ENCODE measurements around the gene QSOX2.

Gene QSOX2

DNA sequence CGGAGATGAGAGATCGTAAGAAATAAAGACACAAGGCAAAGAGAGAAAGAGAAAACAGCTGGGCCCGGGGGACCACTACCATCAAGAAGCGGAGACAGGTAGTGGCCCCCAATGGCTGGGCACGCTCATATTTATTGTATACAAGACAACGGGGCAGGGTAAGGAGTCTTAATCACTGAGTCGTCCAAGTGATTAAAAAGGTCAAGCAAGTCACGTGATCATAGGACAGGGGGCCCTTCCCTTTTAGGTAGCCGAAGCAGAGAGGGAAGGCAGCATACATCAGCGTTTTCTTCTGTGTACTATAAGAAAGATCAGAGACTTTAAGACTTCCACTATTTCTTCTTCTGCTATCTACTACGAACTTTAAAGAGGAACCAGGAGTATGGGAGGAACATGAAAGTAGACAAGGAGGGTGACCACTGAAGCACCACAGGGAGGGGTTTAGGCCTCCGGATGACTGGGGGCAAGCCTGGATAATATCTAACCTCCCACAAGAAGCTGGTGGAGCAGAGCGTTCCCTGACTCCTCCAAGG lies 24.6 kb upstream of the QSOX2 start:
- Histone ChIP-seq H3K27ac (replicated peaks; ENCODE audit: low read length) (no peak overlapping the region), H3K18ac (ENCODE audit: low read length) (no peak overlapping the region), H2AK5ac (ENCODE audit: low read depth, low read length) (no peak overlapping the region), H2BK5ac (ENCODE audit: low read length) (no peak overlapping the region), H3K23ac (ENCODE audit: low read depth, low read length, poor library complexity) (no peak overlapping the region), H3K4ac (ENCODE audit: low read length) (no peak overlapping the region), H3K4me2 (ENCODE audit: insufficient read depth, low read length, poor library complexity, severe bottlenecking) (no peak overlapping the region), H3K4me3 (ENCODE audit: low read length in 2 of 2) (no peak overlapping the region), H4K8ac (ENCODE audit: low read depth, low read length) (no peak overlapping the region), H3K27me3 (ENCODE audit: control insufficient read depth in 3 of 3, insufficient read depth in 3 of 3, low read depth in 1 of 3, low read length in 3 of 3) (peaks cover 0 to 60% (median 0%) of the 10 kb centered on the region in 3 experiments), H3K36me3 (replicated peaks in 1 of 2; ENCODE audit: control insufficient read depth in 2 of 2, insufficient read depth in 2 of 2, low read length in 2 of 2) (no peaks in the 10 kb centered on the region), H2BK15ac (ENCODE audit: low read length) (no peak overlapping the region), H2BK120ac (ENCODE audit: low read depth, low read length) (no peak overlapping the region), H3K9me3 (replicated peaks in 1 of 2; ENCODE audit: control insufficient read depth in 2 of 2, insufficient read depth in 1 of 2, low read depth in 1 of 2, low read length in 2 of 2) (no peaks in the 10 kb centered on the region), H2AFZ (ENCODE audit: low read length) (no peak overlapping the region), H3K14ac (ENCODE audit: low read length) (no peak overlapping the region), H3K9ac (ENCODE audit: low read depth, low read length, poor library complexity) (no peak overlapping the region), H3K4me1 (ENCODE audit: control insufficient read depth in 2 of 2, insufficient read depth in 1 of 2, low read depth in 1 of 2, low read length in 2 of 2) (peaks cover 4 to 14% of the 10 kb centered on the region in 2 donors), H3K79me1 (ENCODE audit: low read depth, low read length) (no peaks in the 10 kb centered on the region), H4K91ac (ENCODE audit: low read depth, low read length, poor library complexity) (no peak overlapping the region), H2BK12ac (ENCODE audit: low read length) (no peak overlapping the region)
- WGBS, 2 donors (ENCODE audit: extremely low coverage in 2 of 2, insufficient read length in 2 of 2, insufficient replicate concordance in 1 of 2): no CpG with 5 or more reads among the region's 13 CpGs
- DNase-seq (ENCODE audit: low spot score): no peak

GRCh38 chr9:136268735-136269134 lies 23.1 kb upstream of the QSOX2 start:
- H3K36me3 ChIP-seq (replicated peaks in 1 of 2; ENCODE audit: control insufficient read depth in 2 of 2, insufficient read depth in 2 of 2, low read length in 2 of 2): no peaks in the 10 kb centered on the region
- H3K9me3 ChIP-seq (replicated peaks in 1 of 2; ENCODE audit: control insufficient read depth in 2 of 2, insufficient read depth in 1 of 2, low read depth in 1 of 2, low read length in 2 of 2): no peaks in the 10 kb centered on the region
- H3K27me3 ChIP-seq (ENCODE audit: control insufficient read depth in 3 of 3, insufficient read depth in 3 of 3, low read depth in 1 of 3, low read length in 3 of 3): peaks cover 0 to 60% (median 0%) of the 10 kb centered on the region in 3 experiments
- DNase-seq (ENCODE audit: low spot score): no peak
- H2AFZ ChIP-seq (ENCODE audit: low read length): peak overlapping the region; percentile 24
- no peak overlapping the region for H4K91ac ChIP-seq (ENCODE audit: low read depth, low read length, poor library complexity)
- no peak overlapping the region for H2BK5ac ChIP-seq (ENCODE audit: low read length)
- peaks cover 12 to 17% of the 10 kb centered on the region in 2 donors for H3K4me1 ChIP-seq (ENCODE audit: control insufficient read depth in 2 of 2, insufficient read depth in 1 of 2, low read depth in 1 of 2, low read length in 2 of 2)
- no peak overlapping the region for H3K14ac ChIP-seq (ENCODE audit: low read length)
- no peak overlapping the region for H3K18ac ChIP-seq (ENCODE audit: low read length)
- no peak overlapping the region for H3K4ac ChIP-seq (ENCODE audit: low read length)
- H4K8ac ChIP-seq (ENCODE audit: low read depth, low read length): no peak overlapping the region
- H3K79me1 ChIP-seq (ENCODE audit: low read depth, low read length): no peaks in the 10 kb centered on the region
- no peak overlapping the region for H3K23ac ChIP-seq (ENCODE audit: low read depth, low read length, poor library complexity)
- no peak overlapping the region for H2BK12ac ChIP-seq (ENCODE audit: low read length)
- H3K4me3 ChIP-seq (ENCODE audit: low read length in 2 of 2): no peak overlapping the region
- no peak overlapping the region for H3K9ac ChIP-seq (ENCODE audit: low read depth, low read length, poor library complexity)
- WGBS, 2 donors (ENCODE audit: extremely low coverage in 2 of 2, insufficient read length in 2 of 2, insufficient replicate concordance in 1 of 2): no CpG with 5 or more reads among the region's 6 CpGs
- peak overlapping the region; percentile 8 for H2AK5ac ChIP-seq (ENCODE audit: low read depth, low read length)
- no peak overlapping the region for H3K4me2 ChIP-seq (ENCODE audit: insufficient read depth, low read length, poor library complexity, severe bottlenecking)
- no peak overlapping the region for H2BK120ac ChIP-seq (ENCODE audit: low read depth, low read length)
- H2BK15ac ChIP-seq (ENCODE audit: low read length): no peak overlapping the region
- no peak overlapping the region for H3K27ac ChIP-seq (replicated peaks; ENCODE audit: low read length)

GRCh38 chr9:136268318-136268717 lies 22.7 kb upstream of the QSOX2 start:
- H3K4me1 ChIP-seq (ENCODE audit: control insufficient read depth in 2 of 2, insufficient read depth in 1 of 2, low read depth in 1 of 2, low read length in 2 of 2): peaks cover 16 to 21% of the 10 kb centered on the region in 2 donors
- H2BK120ac ChIP-seq (ENCODE audit: low read depth, low read length): no peak overlapping the region
- H3K79me1 ChIP-seq (ENCODE audit: low read depth, low read length): no peaks in the 10 kb centered on the region
- no peak overlapping the region for H2BK5ac ChIP-seq (ENCODE audit: low read length)
- H3K27me3 ChIP-seq (ENCODE audit: control insufficient read depth in 3 of 3, insufficient read depth in 3 of 3, low read depth in 1 of 3, low read length in 3 of 3): peaks cover 0 to 60% (median 0%) of the 10 kb centered on the region in 3 experiments
- no peak overlapping the region for H2AFZ ChIP-seq (ENCODE audit: low read length)
- no peak overlapping the region for H3K18ac ChIP-seq (ENCODE audit: low read length)
- H3K4me2 ChIP-seq (ENCODE audit: insufficient read depth, low read length, poor library complexity, severe bottlenecking): no peak overlapping the region
- no peaks in the 10 kb centered on the region for H3K9me3 ChIP-seq (replicated peaks in 1 of 2; ENCODE audit: control insufficient read depth in 2 of 2, insufficient read depth in 1 of 2, low read depth in 1 of 2, low read length in 2 of 2)
- DNase-seq (ENCODE audit: low spot score): peak; percentile 46
- no CpG with 5 or more reads among the region's 6 CpGs for WGBS, 2 donors (ENCODE audit: extremely low coverage in 2 of 2, insufficient read length in 2 of 2, insufficient replicate concordance in 1 of 2)
- H2BK15ac ChIP-seq (ENCODE audit: low read length): no peak overlapping the region
- no peak overlapping the region for H3K14ac ChIP-seq (ENCODE audit: low read length)
- H3K4me3 ChIP-seq (ENCODE audit: low read length in 2 of 2): no peak overlapping the region
- H2BK12ac ChIP-seq (ENCODE audit: low read length): no peak overlapping the region
- H3K27ac ChIP-seq (replicated peaks; ENCODE audit: low read length): no peak overlapping the region
- no peaks in the 10 kb centered on the region for H3K36me3 ChIP-seq (replicated peaks in 1 of 2; ENCODE audit: control insufficient read depth in 2 of 2, insufficient read depth in 2 of 2, low read length in 2 of 2)
- no peak overlapping the region for H3K4ac ChIP-seq (ENCODE audit: low read length)
- H3K9ac ChIP-seq (ENCODE audit: low read depth, low read length, poor library complexity): no peak overlapping the region
- no peak overlapping the region for H4K91ac ChIP-seq (ENCODE audit: low read depth, low read length, poor library complexity)
- no peak overlapping the region for H2AK5ac ChIP-seq (ENCODE audit: low read depth, low read length)
- no peak overlapping the region for H3K23ac ChIP-seq (ENCODE audit: low read depth, low read length, poor library complexity)
- H4K8ac ChIP-seq (ENCODE audit: low read depth, low read length): no peak overlapping the region

DNA sequence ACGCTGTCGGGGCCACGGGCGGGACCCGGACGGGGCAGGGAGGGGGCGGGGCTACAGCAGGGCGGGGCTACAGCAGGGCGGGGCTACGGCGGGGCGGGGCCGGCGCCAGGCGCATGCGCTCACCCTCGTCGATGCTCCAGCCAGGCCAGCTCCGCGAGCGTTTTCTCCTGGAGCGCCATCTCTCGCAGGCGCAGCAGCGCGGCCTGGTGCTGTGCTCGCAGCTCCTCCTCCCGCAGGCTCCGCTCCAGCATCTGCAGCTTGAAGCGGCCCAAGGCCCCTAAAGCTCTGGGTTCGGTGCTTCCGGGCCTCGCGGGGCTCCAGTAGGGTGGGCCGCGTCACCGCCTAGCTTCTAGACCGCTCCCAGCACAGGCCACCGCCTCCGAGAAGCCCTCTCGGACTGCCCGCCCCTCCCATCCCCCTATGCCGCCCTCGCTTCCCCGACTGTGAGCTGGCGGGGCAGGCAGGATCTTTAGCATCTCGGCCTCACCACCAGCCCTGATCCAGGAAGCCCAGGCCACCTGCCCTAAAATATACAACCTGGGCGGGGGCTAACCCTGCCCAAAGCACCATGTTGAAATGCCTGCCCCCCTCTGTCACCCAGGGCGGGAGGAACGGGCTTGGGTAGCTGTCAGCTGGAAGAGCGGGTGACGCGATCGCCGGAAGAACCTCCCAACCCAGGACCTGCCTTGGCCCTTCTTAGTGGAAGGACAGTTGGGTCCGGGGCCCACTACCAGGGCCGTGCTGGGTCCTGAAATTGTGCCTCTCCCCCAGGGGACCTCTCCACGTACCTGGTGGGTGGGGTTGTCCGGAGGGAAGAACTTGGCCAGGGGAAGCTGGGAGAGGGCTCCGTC lies 21.9 kb upstream of the QSOX2 start:
- peak overlapping the region; percentile 96 for H2AFZ ChIP-seq (ENCODE audit: low read length)
- peak overlapping the region; percentile 89 for H3K9ac ChIP-seq (ENCODE audit: low read depth, low read length, poor library complexity)
- WGBS, 2 donors (ENCODE audit: extremely low coverage in 2 of 2, insufficient read length in 2 of 2, insufficient replicate concordance in 1 of 2): no CpG with 5 or more reads among the region's 60 CpGs
- no peak overlapping the region for H4K91ac ChIP-seq (ENCODE audit: low read depth, low read length, poor library complexity)
- peak; percentile 61 for DNase-seq (ENCODE audit: low spot score)
- H3K4me3 ChIP-seq (ENCODE audit: low read length in 2 of 2): peak overlapping the region; percentile 39 to 75
- peak overlapping the region; percentile 93 for H4K8ac ChIP-seq (ENCODE audit: low read depth, low read length)
- peaks cover 16 to 21% of the 10 kb centered on the region in 2 donors for H3K4me1 ChIP-seq (ENCODE audit: control insufficient read depth in 2 of 2, insufficient read depth in 1 of 2, low read depth in 1 of 2, low read length in 2 of 2)
- H2BK12ac ChIP-seq (ENCODE audit: low read length): peak overlapping the region; percentile 50
- H2AK5ac ChIP-seq (ENCODE audit: low read depth, low read length): peak overlapping the region; percentile 93
- H3K79me1 ChIP-seq (ENCODE audit: low read depth, low read length): no peaks in the 10 kb centered on the region
- H3K36me3 ChIP-seq (replicated peaks in 1 of 2; ENCODE audit: control insufficient read depth in 2 of 2, insufficient read depth in 2 of 2, low read length in 2 of 2): no peaks in the 10 kb centered on the region
- H3K4me2 ChIP-seq (ENCODE audit: insufficient read depth, low read length, poor library complexity, severe bottlenecking): peak overlapping the region; percentile 78
- H3K27ac ChIP-seq (replicated peaks; ENCODE audit: low read length): no peak overlapping the region
- H3K9me3 ChIP-seq (replicated peaks in 1 of 2; ENCODE audit: control insufficient read depth in 2 of 2, insufficient read depth in 1 of 2, low read depth in 1 of 2, low read length in 2 of 2): no peaks in the 10 kb centered on the region
- H3K23ac ChIP-seq (ENCODE audit: low read depth, low read length, poor library complexity): peak overlapping the region; percentile 75
- peak overlapping the region; percentile 60 for H3K4ac ChIP-seq (ENCODE audit: low read length)
- peak overlapping the region; percentile 55 for H2BK5ac ChIP-seq (ENCODE audit: low read length)
- H3K18ac ChIP-seq (ENCODE audit: low read length): peak overlapping the region; percentile 99
- H3K14ac ChIP-seq (ENCODE audit: low read length): peak overlapping the region; percentile 84
- H2BK120ac ChIP-seq (ENCODE audit: low read depth, low read length): no peak overlapping the region
- peak overlapping the region; percentile 62 for H2BK15ac ChIP-seq (ENCODE audit: low read length)
- H3K27me3 ChIP-seq (ENCODE audit: control insufficient read depth in 3 of 3, insufficient read depth in 3 of 3, low read depth in 1 of 3, low read length in 3 of 3): peaks cover 0 to 57% (median 0%) of the 10 kb centered on the region in 3 experiments

Measured in neuronal stem cell (in vitro differentiated cells).